K562 (cell line): ENCODE data around the gene GATA2. TPM values are rescaled to one million over a fixed set of nuclear protein-coding genes. Genes with fewer than 3 reads are reported as not detected.

Experiments
- CREM ChIP-seq: IDR thresholded peaks from 2 replicates; pipeline ENCODE4 v1.6.1; 2014; ENCODE audit warnings: antibody characterized with exemption, low read depth
- CTCFL ChIP-seq: IDR thresholded peaks from 2 replicates; pipeline ENCODE4 v1.6.1; 2011; ENCODE audit warnings: borderline replicate concordance, low read depth, mild to moderate bottlenecking, moderate library complexity, low read length; ENCODE audit not compliant: insufficient read depth, poor library complexity, severe bottlenecking
- FOS ChIP-seq: IDR thresholded peaks from 3 replicates; pipeline ENCODE4 v1.6.1; 2011; ENCODE audit not compliant: insufficient read length; ENCODE audit errors: extremely low read depth
- HEY1 ChIP-seq: fragments of 250-450 bp; sonication (Bioruptor Pico); IDR thresholded peaks from 2 replicates; pipeline ENCODE4 v1.5.0; 2020; ENCODE audit warnings: mild to moderate bottlenecking, moderate library complexity, borderline replicate concordance
- HMBOX1 ChIP-seq: sonication (generic); IDR thresholded peaks from 2 replicates; pipeline ENCODE4 v1.6.1; 2016
- HMGN3 ChIP-seq: IDR thresholded peaks from 2 replicates; pipeline ENCODE4 v1.6.1; 2011; ENCODE audit warnings: borderline replicate concordance, low read depth, mild to moderate bottlenecking, mixed read lengths, low read length; ENCODE audit not compliant: insufficient read length; ENCODE audit errors: extremely low read depth
- IRF2 ChIP-seq: sonication (generic); formaldehyde crosslinking; IDR thresholded peaks from 2 replicates; pipeline ENCODE4 v1.8.1; 2022; ENCODE audit warnings: mild to moderate bottlenecking, missing genetic modification reagents
- KAT7 ChIP-seq: sonication (generic); formaldehyde crosslinking; IDR thresholded peaks from 2 replicates; pipeline ENCODE4 v1.8.0; 2022; ENCODE audit warnings: missing genetic modification reagents, mild to moderate bottlenecking, borderline replicate concordance
- MIER1 ChIP-seq: fragments of 450-650 bp; IDR thresholded peaks from 2 replicates; pipeline ENCODE4 v1.6.1; 2016; ENCODE audit warnings: antibody characterized with exemption, mild to moderate bottlenecking, low read depth
- NCOA1 ChIP-seq: fragments of 450-650 bp; IDR thresholded peaks from 2 replicates; pipeline ENCODE4 v1.6.1; 2016; ENCODE audit warnings: low read depth
- NFIC ChIP-seq: fragments of 450-650 bp; IDR thresholded peaks from 2 replicates; pipeline ENCODE4 v1.6.1; 2017; ENCODE audit warnings: mild to moderate bottlenecking, inconsistent platforms
- NFIX ChIP-seq: fragments of 250-450 bp; sonication (Bioruptor Pico); IDR thresholded peaks from 2 replicates; pipeline ENCODE4 v1.4.0; 2020; ENCODE audit warnings: low read depth, mild to moderate bottlenecking, moderate library complexity
- POLR2A ChIP-seq: fragments of 450-650 bp; conservative IDR thresholded peaks from 2 replicates; pipeline ENCODE4 v1.6.1; 2016
- POLR2B ChIP-seq: fragments of 450-650 bp; IDR thresholded peaks from 2 replicates; pipeline ENCODE4 v1.6.1; 2018; ENCODE audit warnings: low read depth; ENCODE audit not compliant: partially characterized antibody
- RCOR1 ChIP-seq, 2 experiments: IDR thresholded peaks; 2 replicates each; pipeline ENCODE4 v1.6.1; 2012; ENCODE audit warnings: low read depth in 2 of 2, low read length in 2 of 2, borderline replicate concordance in 1 of 2, improper control_type of control experiment in 1 of 2
- ZC3H11A ChIP-seq: IDR thresholded peaks from 2 replicates; pipeline ENCODE4 v1.6.1; 2012; ENCODE audit warnings: low read depth, low read length, improper control_type of control experiment
- ZFP30 ChIP-seq: fragments of 250-450 bp; sonication (Bioruptor Pico); IDR thresholded peaks from 2 replicates; pipeline ENCODE4 v1.8.0; 2022; ENCODE audit warnings: moderate library complexity, mild to moderate bottlenecking, inconsistent platforms, borderline replicate concordance
- ZNF232 ChIP-seq: sonication (generic); formaldehyde crosslinking; IDR thresholded peaks from 2 replicates; pipeline ENCODE4 v1.8.0; 2022; ENCODE audit warnings: mild to moderate bottlenecking, missing genetic modification reagents
- ZNF263 ChIP-seq: sonication (generic); formaldehyde crosslinking; IDR thresholded peaks from 2 replicates; pipeline ENCODE4 v1.8.0; 2022; ENCODE audit warnings: mild to moderate bottlenecking, missing genetic modification reagents, borderline replicate concordance
- ZNF592 ChIP-seq: fragments of 450-650 bp; IDR thresholded peaks from 2 replicates; pipeline ENCODE4 v1.6.1; 2017; ENCODE audit warnings: antibody characterized with exemption, mild to moderate bottlenecking
- polyA plus RNA-seq, 8 experiments: library from polyadenylated mRNA; depleted of rRNA in 4 of 8; stranded (reverse) in 5 of 8; unstranded in 3 of 8; fragments of >200 nt; fragmentation: Nextera tagmentation in 2 of 8; fragmentation: Illumina TruSeq in 1 of 8; extraction: Ambion mirVana in 2 of 8; extraction: Trizol in 1 of 8; gene quantifications; 2 replicates each; pipeline versions ENCODE4 v1.2.1 to v1.2.3, GENCODE V29; 2011 to 2014; ENCODE audit warnings: inconsistent platforms in 1 of 8, missing spikeins in 1 of 8
- total RNA-seq, 7 experiments: library from RNA; depleted of rRNA in 6 of 7; stranded (reverse); fragments of >200 nt in 6 of 7; fragmentation: Illumina TruSeq in 2 of 7; extraction: Trizol in 2 of 7; gene quantifications; 2 replicates each; pipeline versions ENCODE4 v1.2.1 to v1.2.3, GENCODE V29; 2011 to 2021; ENCODE audit warnings: low replicate concordance in 1 of 7

The GATA2 gene
- total and polyA plus RNA-seq, 9 of the 15 experiments (the other 6 are each of a cell fraction or from before 2014, with no cell fraction given), result 8.5 to 218 (median 50.8) TPM

GRCh38 chr3:128503751-128504532 is 10.9 kb upstream of the GATA2 start (continued):
- TF ChIP-seq HEY1 (CRISPR knock-in tag) (no peak), NCOA1 (no peak), FOS (no peak), ZNF232 (CRISPR knock-in tag) (no peak), ZNF592 (no peak), CTCFL (no peak), HMBOX1 (no peak), NFIX (CRISPR knock-in tag) (no peak), IRF2 (no peak), CREM (no peak), HMGN3 (peak; percentile 32), MIER1 (no peak), POLR2B (no peak), NFIC (no peak), ZFP30 (CRISPR knock-in tag) (no peak), ZNF263 (CRISPR knock-in tag) (no peak), KAT7 (CRISPR knock-in tag) (no peak), RCOR1 (IDR thresholded peaks at IDR 0.05; ENCODE audit: borderline replicate concordance in 1 of 2, low read depth in 2 of 2, low read length in 2 of 2) (no peak), ZC3H11A (no peak), POLR2A (0 out of 2 replicates have a peak, but pooled peaks have one; percentile 7)
